MM.1S (cell line): ENCODE data around the gene SDK1.

ENCODE experiments used
- DNase-seq: peaks from one replicate; pipeline ENCODE4 v3.0.0-alpha.2; 2015
- H2AFZ ChIP-seq: fragments of 300-600 bp; sonication (generic); 2 replicates; pipeline ENCODE4 v1.6.0; 2016; ENCODE audit warnings: antibody characterized with exemption, low read length
- H3F3A ChIP-seq: fragments of 300-600 bp; sonication (generic); 2 replicates; pipeline ENCODE4 v1.6.1; 2016; ENCODE audit warnings: mild to moderate bottlenecking, antibody characterized with exemption, low read length, moderate library complexity, mixed read lengths; ENCODE audit not compliant: insufficient read depth
- H3K27ac ChIP-seq: fragments of 300-600 bp; sonication (generic); 2 replicates; pipeline ENCODE4 v1.5.1; 2016; ENCODE audit warnings: mild to moderate bottlenecking, low read length
- H3K27me3 ChIP-seq: fragments of 300-600 bp; sonication (generic); replicated peaks from 2 replicates; pipeline ENCODE4 v1.6.0; 2016; ENCODE audit warnings: low read length; ENCODE audit not compliant: insufficient read depth
- H3K36me3 ChIP-seq: fragments of 300-600 bp; sonication (generic); replicated peaks from 2 replicates; pipeline ENCODE4 v1.6.1; 2016; ENCODE audit warnings: mild to moderate bottlenecking, low read length, mixed read lengths; ENCODE audit not compliant: insufficient read depth
- H3K4me1 ChIP-seq: fragments of 300-600 bp; sonication (generic); 2 replicates; pipeline ENCODE4 v1.6.1; 2016; ENCODE audit warnings: low read length, mixed read lengths
- H3K4me2 ChIP-seq: fragments of 300-600 bp; sonication (generic); 2 replicates; pipeline ENCODE4 v1.6.0; 2016; ENCODE audit warnings: low read depth, low read length
- H3K4me3 ChIP-seq: fragments of 300-600 bp; sonication (generic); 2 replicates; pipeline ENCODE4 v1.5.1; 2016; ENCODE audit warnings: low read length, mixed read lengths
- H3K79me2 ChIP-seq: fragments of 300-600 bp; sonication (generic); 2 replicates; pipeline ENCODE4 v1.6.1; 2016; ENCODE audit warnings: mixed run types, low read length, mixed read lengths
- H3K9ac ChIP-seq: fragments of 300-600 bp; sonication (generic); 2 replicates; pipeline ENCODE4 v1.6.1; 2016; ENCODE audit warnings: low read length, mixed read lengths
- H3K9me2 ChIP-seq: fragments of 300-600 bp; sonication (generic); replicated peaks from 2 replicates; pipeline ENCODE4 v1.6.1; 2016; ENCODE audit warnings: mild to moderate bottlenecking, low read length, mixed read lengths; ENCODE audit not compliant: insufficient read depth
- H3K9me3 ChIP-seq: fragments of 300-600 bp; sonication (generic); replicated peaks from 2 replicates; pipeline ENCODE4 v1.6.1; 2016; ENCODE audit warnings: mild to moderate bottlenecking, low read length, mixed read lengths; ENCODE audit not compliant: insufficient read depth
- H4K20me1 ChIP-seq: fragments of 300-600 bp; sonication (generic); 2 replicates; pipeline ENCODE4 v1.6.1; 2016; ENCODE audit warnings: mild to moderate bottlenecking, low read length, moderate library complexity, mixed read lengths; ENCODE audit not compliant: insufficient read depth
- CTCF ChIP-seq: fragments of 300-600 bp; sonication (generic); IDR thresholded peaks from 2 replicates; pipeline ENCODE4 v1.5.1; 2016; ENCODE audit warnings: antibody characterized with exemption, low read length, mixed read lengths
- EZH2 ChIP-seq: fragments of 300-600 bp; sonication (generic); optimal IDR thresholded peaks from 2 replicates; pipeline ENCODE3; 2017; ENCODE audit warnings: low read depth, mild to moderate bottlenecking, antibody characterized with exemption, low read length, mixed read lengths
- EZH2phosphoT487 ChIP-seq: fragments of 300-600 bp; sonication (generic); IDR thresholded peaks from 2 replicates; pipeline ENCODE4 v1.6.1; 2018; ENCODE audit warnings: antibody characterized with exemption, low read length

Gene SDK1

GRCh38 chr7:3616306-3616705 lies 315.3 kb downstream of the SDK1 start:
- no peak for TF ChIP-seq EZH2
- no peak for TF ChIP-seq EZH2phosphoT487
- no peak for TF ChIP-seq CTCF
- Histone ChIP-seq H3F3A (no peaks in the 10 kb centered on the region), H3K36me3 (no peaks in the 10 kb centered on the region), H3K9me2 (no peaks in the 10 kb centered on the region), H2AFZ (no peak overlapping the region), H3K4me3 (no peak overlapping the region), H3K4me1 (no peaks in the 10 kb centered on the region), H3K9me3 (no peaks in the 10 kb centered on the region), H3K27ac (no peak overlapping the region), H3K9ac (no peak overlapping the region), H3K4me2 (no peak overlapping the region), H3K27me3 (no peaks in the 10 kb centered on the region), H3K79me2 (no peaks in the 10 kb centered on the region), H4K20me1 (no peaks in the 10 kb centered on the region)
- DNase-seq = no peak

DNA sequence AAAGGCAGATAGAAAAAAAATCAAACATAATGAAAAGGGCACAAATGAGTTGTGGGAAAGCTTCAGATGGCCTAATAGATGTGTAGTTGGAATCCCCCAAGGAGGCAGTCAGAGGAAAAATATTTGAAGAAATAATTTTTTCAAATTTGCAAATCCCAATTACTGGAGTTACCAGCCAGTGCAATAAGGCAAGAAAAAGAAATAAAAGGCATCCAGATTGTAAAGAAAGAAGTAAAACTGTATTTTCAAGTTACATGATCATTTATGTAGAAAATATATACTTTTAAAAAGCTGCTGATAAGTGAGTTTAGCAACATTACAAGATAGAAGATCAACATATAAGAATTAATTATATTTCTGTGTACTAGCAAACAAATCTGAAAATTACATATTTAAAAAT lies 329.0 kb downstream of the SDK1 start:
- Histone ChIP-seq H4K20me1 (no peaks in the 10 kb centered on the region), H3K36me3 (no peaks in the 10 kb centered on the region), H3K9ac (no peak overlapping the region), H3K27me3 (no peaks in the 10 kb centered on the region), H3K9me3 (no peaks in the 10 kb centered on the region), H3K4me2 (no peak overlapping the region), H3K4me3 (no peak overlapping the region), H3K27ac (no peak overlapping the region), H3F3A (no peaks in the 10 kb centered on the region), H2AFZ (no peak overlapping the region), H3K9me2 (no peaks in the 10 kb centered on the region), H3K4me1 (no peaks in the 10 kb centered on the region), H3K79me2 (no peaks in the 10 kb centered on the region)
- TF ChIP-seq EZH2phosphoT487 (no peak), EZH2 (no peak), CTCF (no peak)
- no peak for DNase-seq

DNA sequence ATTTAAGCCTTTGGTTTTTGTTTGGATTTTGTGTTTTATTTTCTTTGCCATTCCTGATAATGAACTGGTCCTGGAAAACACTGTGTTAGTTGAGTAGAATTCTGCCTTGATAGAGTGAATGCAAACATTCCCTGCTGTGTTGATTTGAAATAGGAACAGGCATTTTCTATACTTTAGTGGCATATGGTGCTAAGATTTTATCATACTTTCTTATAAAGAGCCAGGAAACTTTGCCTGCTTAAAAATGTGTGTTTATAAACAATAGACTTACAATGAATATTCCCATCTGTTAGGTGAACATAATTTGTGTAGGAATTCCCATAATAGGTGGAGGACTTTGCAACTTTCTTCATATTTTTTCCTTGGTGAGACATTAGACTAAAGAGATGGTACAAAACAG lies 333.3 kb downstream of the SDK1 start:
- no peaks in the 10 kb centered on the region for H3F3A ChIP-seq
- no peak overlapping the region for H2AFZ ChIP-seq
- no peak for DNase-seq
- no peak overlapping the region for H3K4me2 ChIP-seq
- no peaks in the 10 kb centered on the region for H3K27me3 ChIP-seq
- H3K4me3 ChIP-seq = no peak overlapping the region
- no peak for TF ChIP-seq CTCF
- TF ChIP-seq EZH2 = no peak
- no peak for TF ChIP-seq EZH2phosphoT487
- H3K79me2 ChIP-seq = no peaks in the 10 kb centered on the region
- H3K9ac ChIP-seq = no peak overlapping the region
- no peaks in the 10 kb centered on the region for H4K20me1 ChIP-seq
- H3K27ac ChIP-seq = no peak overlapping the region
- no peaks in the 10 kb centered on the region for H3K9me3 ChIP-seq
- H3K4me1 ChIP-seq = no peaks in the 10 kb centered on the region
- no peaks in the 10 kb centered on the region for H3K9me2 ChIP-seq
- no peaks in the 10 kb centered on the region for H3K36me3 ChIP-seq
